Stimulated activated naive CD8-positive, alpha-beta T cell treated with anti-CD3 and anti-CD28 coated beads, Interleukin-15, Interleukin-2, amounts not matched to agents 100 U/mL and 50 U/mL, for 24 hours (primary cell): ENCODE data around the gene ZNF337.
"Not testable (repeated sequence)": the region's sequence is repeated elsewhere in the genome, so short reads cannot be mapped to it uniquely, and the experiment has no call there.

Experiments
- ATAC-seq: fragments of 150-1000 bp; cut with Tn5 transposase; one replicate; pipeline ENCODE4 v1.10.0; 2021
- DNase-seq: peaks from one replicate; pipeline ENCODE4 v3.0.0; 2021

Gene ZNF337

GRCh38 chr20:25692499-25692898 lies 4.2 kb downstream of the ZNF337 start:
- no peak for ATAC-seq

GRCh38 chr20:25690427-25690826 lies 6.2 kb downstream of the ZNF337 start:
- ATAC-seq, result no peak
- no peak for DNase-seq

More at GRCh38 chr20:25692499-25692898, 4.2 kb downstream of the ZNF337 start:
- DNase-seq, result no peak

GRCh38 chr20:25686081-25687067 lies 10.3 kb downstream of the ZNF337 start:
- ATAC-seq, result no peak
- DNase-seq, result no peak

GRCh38 chr20:25685276-25686080 lies 11.2 kb downstream of the ZNF337 start:
- DNase-seq (no peak), ATAC-seq (peak; percentile 40)

GRCh38 chr20:25683826-25684225 lies 12.8 kb downstream of the ZNF337 start:
- not testable (repeated sequence) for ATAC-seq, DNase-seq

GRCh38 chr20:25683050-25683449 lies 13.6 kb downstream of the ZNF337 start:
- DNase-seq, result no peak
- no peak for ATAC-seq

GRCh38 chr20:25676164-25676809 lies 20.4 kb downstream of the ZNF337 start:
- ATAC-seq (no peak), DNase-seq (no peak)

GRCh38 chr20:25675161-25675560 lies 21.5 kb downstream of the ZNF337 start:
- ATAC-seq (no peak), DNase-seq (no peak)

- DNase-seq (no peak), ATAC-seq (no peak)
Measured at GRCh38 chr20:25672659-25673235, 23.9 kb downstream of the ZNF337 start.

GRCh38 chr20:25669826-25670422 lies 26.7 kb downstream of the ZNF337 start:
- no peak for ATAC-seq
- no peak for DNase-seq

GRCh38 chr20:25668446-25668845 lies 28.2 kb downstream of the ZNF337 start:
- ATAC-seq, result no peak
- no peak for DNase-seq

- ATAC-seq (no peak), DNase-seq (no peak)
Measured at GRCh38 chr20:25659999-25660398, 36.7 kb downstream of the ZNF337 start.

GRCh38 chr20:25654487-25654886 lies 42.2 kb downstream of the ZNF337 start:
- DNase-seq (no peak), ATAC-seq (no peak)

GRCh38 chr20:25652866-25653265 lies 43.8 kb downstream of the ZNF337 start:
- ATAC-seq, DNase-seq: not testable (repeated sequence)

- ATAC-seq, result no peak
- DNase-seq, result no peak
Measured at GRCh38 chr20:25644814-25645213, 51.8 kb downstream of the ZNF337 start.

GRCh38 chr20:25643716-25644115 lies 52.9 kb downstream of the ZNF337 start:
- DNase-seq, result no peak
- no peak for ATAC-seq

- ATAC-seq, result no peak
- DNase-seq, result no peak
Measured at GRCh38 chr20:25637247-25637646, 59.4 kb downstream of the ZNF337 start.

GRCh38 chr20:25632940-25633790 lies 63.5 kb downstream of the ZNF337 start:
- ATAC-seq, result no peak
- DNase-seq, result no peak

- ATAC-seq, DNase-seq: not testable (repeated sequence)
Measured at GRCh38 chr20:25630615-25631014, 66.0 kb downstream of the ZNF337 start.

GRCh38 chr20:25629816-25630499 lies 66.7 kb downstream of the ZNF337 start:
- peak; percentile 59 for ATAC-seq
- no peak for DNase-seq
